Right renal pelvis (tissue), 4 donors: ENCODE data around the gene ADCY5. TPM values are rescaled to one million over a fixed set of nuclear protein-coding genes. Genes with fewer than 3 reads are reported as not detected.

Experiments used
- DNase-seq, 4 donors: peaks; one replicate each; pipeline ENCODE4 v3.0.0-alpha.2; 2013; ENCODE audit warnings: low read depth in 4 of 4, low spot score in 3 of 4, missing footprints in 1 of 4
- polyA plus RNA-seq, 4 donors: library from polyadenylated mRNA; unstranded; fragments of 120-200 nt; gene quantifications; one replicate each; pipeline ENCODE4 v1.2.1, GENCODE V29; 2013; ENCODE audit not compliant: insufficient read length in 4 of 4

ADCY5 gene
- polyA plus RNA-seq, 4 donors = 11.9 to 14.1 (median 12.5) TPM

DNA sequence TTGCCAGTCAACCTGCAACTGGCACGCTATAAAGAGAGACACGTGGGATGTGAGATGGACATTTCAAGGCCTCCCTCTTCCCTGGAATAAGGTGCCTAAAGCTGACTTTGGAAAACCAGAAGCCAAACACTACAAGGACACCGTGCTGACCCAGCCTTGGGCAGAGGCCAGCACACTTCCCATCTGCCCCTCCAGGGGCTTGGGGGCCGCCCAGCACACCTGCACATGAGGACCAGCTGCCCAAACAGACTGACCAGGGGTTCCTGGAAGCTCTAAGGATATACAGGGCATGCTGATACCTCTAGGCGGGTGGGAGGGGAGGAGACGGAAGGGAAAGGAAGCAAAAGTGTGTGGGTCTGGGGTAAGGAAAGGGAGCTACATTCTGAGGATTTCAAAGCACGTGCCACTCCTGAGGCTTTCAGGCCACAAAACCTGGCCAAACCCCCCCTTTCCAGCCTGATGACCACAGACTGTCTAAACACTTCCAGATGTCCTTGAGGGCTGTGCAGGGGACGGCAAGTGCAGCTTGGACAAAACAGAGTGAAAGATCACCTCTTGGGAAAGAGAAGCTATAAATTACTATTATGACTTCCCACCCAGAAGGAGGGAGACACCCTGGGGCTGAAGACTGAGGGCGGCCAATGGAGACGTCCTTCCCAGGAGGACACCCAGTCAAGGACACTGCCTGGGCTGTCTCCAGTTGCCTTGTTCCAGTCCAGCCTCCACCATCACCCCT is 57.9 kb downstream of the ADCY5 start:
- DNase-seq = no peak

GRCh38 chr3:123389628-123389918 is 59.3 kb downstream of the ADCY5 start:
- no peak for DNase-seq

- DNase-seq = no peak
Measured at GRCh38 chr3:123388811-123389627, 59.9 kb downstream of the ADCY5 start.

- no peak for DNase-seq
Measured at GRCh38 chr3:123388042-123388441, 60.8 kb downstream of the ADCY5 start.

DNA sequence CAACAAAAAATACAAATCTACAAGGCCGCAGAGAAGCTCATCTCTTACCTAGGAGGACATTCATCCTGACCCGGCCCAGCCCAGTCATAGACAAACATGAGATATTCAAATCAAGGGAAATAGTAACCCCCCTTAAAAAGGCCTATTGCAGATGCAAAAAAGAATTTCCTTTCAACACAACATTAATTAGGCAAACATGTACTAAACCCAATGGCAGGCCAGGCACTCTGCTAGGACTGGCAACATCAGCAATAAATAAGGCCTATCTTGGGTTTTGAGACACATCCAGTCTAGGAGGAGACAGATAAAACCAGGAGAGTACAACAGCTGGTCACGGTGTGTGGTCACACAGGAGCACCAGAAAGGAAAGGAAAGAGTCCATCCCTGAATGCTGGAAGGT is 61.4 kb downstream of the ADCY5 start:
- DNase-seq = no peak

- peak; percentile 52 to 72 (median 68) for DNase-seq
Measured at GRCh38 chr3:123386477-123387040, 62.3 kb downstream of the ADCY5 start.

GRCh38 chr3:123385981-123386380 is 62.9 kb downstream of the ADCY5 start:
- no peak for DNase-seq

DNA sequence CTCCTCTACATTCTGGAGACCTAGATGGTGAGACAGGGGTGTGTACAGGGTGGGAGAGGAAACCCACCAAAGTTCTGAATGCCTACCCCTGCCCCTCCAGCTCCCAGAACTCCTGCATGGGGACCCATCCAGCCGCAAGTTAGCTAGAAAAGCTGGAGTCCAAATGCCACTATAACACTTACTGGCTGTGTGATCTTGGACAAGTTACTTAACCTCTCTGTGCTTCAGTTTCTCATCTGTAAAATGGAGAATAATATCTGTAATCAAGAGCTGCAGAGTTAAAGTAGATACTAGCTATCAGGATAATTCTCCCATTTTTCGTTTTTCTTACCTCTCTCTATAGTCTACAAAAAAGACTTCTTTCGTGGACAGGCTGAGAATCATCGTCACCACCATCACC is 63.4 kb downstream of the ADCY5 start:
- DNase-seq = no peak

GRCh38 chr3:123385001-123385401 is 63.9 kb downstream of the ADCY5 start:
- DNase-seq = no peak

DNA sequence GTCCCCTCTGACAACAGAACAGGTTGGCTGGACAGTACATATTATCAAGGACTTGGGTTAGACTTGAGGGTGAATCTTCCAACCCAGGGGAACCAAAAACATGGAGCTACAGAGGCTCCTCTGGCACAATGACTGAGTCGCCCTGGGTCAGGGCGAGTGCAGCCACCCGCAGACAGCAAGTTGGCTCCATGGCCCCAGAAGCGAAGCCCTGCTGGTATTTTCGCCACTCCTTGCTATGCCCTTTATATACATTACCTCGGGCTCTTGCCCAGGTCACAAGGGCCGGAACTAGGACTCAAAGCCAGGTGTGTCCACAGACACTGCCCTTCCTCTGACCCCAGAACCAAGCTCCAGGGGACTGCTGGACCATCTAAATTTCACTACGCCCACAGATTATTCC is 64.6 kb downstream of the ADCY5 start:
- DNase-seq = no peak

DNA sequence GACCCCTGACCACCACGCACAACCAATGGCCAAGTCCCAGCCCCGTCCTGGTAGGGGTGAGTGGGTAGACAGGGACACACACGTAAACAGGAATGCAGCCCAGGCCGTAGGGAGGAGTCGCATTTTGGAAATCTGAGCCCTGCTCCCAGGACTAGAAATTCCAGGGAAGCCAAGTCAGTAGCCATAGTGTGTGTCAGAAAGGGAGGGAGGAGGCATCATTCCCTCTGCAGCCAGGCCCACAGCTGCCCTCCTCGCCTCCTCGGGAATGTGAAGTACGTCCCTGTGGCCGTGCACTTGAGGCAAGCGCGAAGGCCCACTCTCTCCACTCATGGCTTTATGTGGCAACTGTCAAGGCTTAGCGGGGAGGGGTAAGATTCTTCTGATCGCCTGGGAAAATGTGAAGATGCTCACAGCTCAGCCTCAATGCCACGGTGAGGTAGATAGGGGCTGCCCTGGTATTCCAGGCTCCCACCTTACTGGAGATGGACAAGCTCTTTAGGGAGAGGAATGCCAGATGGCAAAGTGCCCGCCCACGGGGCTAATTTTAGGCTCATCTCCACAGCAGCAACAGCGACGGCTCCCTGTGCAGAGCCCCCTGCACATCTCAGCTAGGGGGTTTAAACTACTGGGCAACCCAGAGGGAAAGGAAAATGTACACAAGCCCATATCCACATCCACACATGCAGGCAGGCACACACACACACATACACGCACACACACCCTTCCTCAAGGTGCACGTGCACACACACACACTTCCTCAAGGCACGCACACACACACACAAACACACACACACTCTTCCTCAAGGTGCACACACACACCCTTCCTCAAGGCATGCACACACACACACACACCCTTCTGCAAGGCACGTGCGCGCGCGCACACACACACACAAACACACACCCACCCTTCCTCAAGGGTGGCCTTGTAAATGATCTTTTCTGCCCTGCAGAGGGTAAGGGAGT is 65.5 kb downstream of the ADCY5 start:
- no peak for DNase-seq

DNA sequence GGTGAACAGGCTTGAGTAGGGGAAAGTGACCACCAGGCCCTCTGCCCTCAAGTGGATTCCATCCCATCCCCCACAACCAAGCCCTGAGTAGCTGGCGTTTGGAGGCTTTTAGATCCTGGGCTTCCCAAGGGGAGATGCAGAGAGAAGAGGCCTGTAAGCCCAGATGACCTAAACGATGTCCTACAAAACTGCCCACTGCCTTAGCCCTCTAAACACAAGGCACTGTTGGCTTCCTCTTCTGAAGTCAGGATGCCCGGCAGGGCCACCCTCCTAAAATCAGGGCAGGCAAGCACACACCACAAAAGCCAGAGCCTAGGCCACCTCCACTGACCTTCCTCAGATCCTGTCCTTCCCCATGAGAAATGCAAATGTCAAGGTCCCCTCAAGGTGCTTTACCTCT is 68.6 kb downstream of the ADCY5 start:
- no peak for DNase-seq

DNA sequence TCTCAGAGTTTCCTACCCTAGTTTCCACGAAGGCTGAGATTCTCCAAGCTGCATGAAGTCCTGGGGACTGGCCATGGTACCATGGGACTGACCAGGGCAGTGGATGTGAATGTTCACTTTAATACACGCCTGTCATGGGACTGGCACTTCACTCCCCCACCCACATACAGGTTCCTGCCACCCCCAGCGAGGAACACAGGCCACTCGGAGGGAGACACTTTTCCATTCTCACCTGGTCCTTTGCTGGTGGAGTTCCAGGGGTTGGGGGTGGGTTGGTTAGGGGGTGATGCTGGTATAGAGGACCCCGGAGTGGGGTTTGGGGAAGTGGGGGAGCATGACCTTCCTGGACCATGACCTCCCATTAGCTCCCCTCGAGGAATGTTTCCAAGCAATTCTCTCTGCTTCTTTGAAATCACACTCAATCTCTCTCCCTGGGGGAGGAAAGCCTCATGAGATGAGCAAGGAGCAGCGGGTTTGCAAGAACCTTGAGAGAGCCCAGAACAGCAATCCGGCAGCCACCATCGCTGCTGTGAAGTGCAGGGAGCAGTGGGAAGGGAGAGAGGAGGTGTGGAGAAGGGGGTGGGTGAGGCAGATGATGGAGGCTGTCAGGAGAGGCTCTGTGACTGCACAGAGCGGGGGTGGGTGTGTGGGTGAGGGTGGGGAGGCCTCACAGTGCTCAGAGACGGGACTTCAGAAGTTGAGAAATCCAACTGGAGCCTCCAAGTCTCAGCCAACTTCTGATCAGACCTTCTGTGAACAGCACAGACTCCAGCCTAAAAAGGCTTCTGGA is 69.7 kb downstream of the ADCY5 start:
- DNase-seq = no peak

GRCh38 chr3:123378409-123378915 is 70.4 kb downstream of the ADCY5 start:
- DNase-seq = no peak

- no peak for DNase-seq
Measured at GRCh38 chr3:123377243-123377740, 71.6 kb downstream of the ADCY5 start.

DNA sequence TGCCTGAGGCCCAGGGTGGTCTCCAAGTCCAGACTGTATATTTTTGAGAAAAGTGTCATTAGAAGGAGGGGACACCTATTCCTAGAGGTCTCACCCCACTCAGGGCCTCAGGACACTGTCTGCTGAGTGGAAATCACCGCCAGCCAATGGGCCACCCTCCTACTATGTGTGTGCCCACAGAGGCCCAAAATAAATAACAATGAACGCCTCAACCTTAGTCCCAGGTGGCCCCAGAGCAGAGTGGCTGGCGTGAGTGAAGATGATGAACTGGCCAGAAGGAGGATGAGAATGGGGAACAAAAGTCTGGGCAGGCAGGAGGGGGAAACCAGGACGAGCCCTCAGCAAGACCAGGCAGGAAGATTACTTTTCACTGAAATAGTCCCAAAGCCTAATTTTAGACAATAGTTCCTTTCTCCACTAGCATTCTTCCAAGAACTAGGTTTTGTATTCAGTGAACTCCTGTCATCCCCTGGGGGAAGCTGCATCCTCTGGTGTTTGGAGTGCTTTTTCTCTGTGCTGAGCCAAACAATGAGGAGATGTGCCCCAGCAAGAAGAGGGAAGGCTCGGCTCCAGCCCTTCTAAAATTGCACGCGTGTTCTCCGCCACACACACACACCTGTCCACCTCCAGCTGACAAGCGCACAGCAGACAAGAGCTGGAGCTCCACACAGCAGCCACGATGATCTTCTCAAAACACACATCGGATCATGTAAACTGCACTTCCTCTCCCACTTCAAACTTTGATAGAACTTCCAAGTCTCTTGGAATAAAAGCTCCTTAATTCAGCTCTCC is 72.2 kb downstream of the ADCY5 start:
- no peak for DNase-seq

DNA sequence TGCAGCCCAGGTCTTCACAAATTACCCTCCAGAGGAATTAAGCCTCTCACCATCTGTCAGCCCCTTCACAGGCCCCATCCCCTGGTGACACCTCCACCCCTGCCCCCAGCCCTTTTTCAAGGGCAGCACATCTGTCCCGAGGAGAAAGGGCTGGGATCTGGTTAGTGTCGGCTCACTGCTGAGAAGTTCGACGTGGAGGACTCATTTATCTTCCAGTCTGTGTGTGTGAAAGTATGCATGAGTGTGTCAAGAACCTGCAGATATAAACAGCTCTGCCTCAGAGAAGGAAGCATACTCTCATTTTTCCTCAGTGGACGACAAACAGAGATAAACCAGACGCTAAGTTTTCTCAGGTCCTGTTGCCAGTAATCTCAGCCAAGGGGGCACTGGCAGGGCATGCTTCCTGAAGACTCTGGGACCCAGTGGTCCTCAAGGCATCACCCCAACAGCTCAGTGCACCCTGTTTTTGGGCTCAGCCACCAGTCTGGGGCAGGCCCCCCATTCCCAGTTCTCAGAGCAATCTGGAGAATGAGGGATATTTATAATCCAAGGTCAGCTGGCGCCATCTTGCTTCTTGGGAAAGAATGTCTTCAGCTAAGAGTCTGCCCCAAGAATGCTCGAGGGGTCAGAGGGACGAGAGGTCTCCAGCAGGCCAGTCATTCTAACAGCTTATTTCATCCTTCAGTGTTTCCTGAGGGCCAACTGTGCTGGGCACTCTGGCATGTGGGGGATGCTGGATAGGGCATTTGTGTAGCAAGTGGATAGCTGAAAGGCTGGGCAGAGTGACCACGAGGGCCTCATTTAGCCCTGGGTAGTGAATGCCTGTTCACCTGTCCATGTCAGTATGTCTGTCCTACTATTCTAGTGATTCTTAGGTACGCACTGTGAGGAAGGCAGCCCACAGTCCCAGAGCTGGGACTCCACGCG is 73.6 kb downstream of the ADCY5 start:
- no peak for DNase-seq

DNA sequence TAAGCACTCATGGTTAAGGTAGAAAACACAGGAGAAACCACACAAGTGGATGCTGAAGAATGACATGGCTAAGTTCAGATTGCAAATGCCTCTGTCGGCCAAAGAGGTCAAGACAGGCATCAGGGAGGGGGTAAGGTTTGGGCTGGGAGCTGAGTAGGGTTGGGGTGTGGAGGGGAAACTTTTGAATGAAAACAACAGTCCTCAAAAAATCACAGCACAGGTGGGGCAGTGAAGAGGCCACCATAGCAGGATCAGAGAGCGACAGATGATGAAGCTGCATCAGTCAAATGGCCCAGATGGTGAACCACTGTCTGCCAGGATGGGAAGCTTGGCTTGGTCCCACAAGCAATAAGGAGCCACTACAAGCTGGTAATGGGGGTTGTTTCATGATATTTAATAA is 74.9 kb downstream of the ADCY5 start:
- DNase-seq = no peak
